ENCODE data around the gene OR3A3. TPM values are rescaled to one million over a fixed set of nuclear protein-coding genes. Genes with fewer than 3 reads are reported as not detected.
"Not testable (repeated sequence)": the region's sequence is repeated elsewhere in the genome, so short reads cannot be mapped to it uniquely, and the experiment has no call there.

The OR3A3 gene
- total RNA-seq (2014; rRNA removed; shearing (Covaris generic)) = not detected in 2 replicates

- DNase-seq (ENCODE audit: low spot score) = no peak
These were observed at the start of gene OR3A3 for GRCh38 chr17:3411070-3411469. OR3A3 (plus strand) TSS chr17:3411370.

- DNase-seq (ENCODE audit: low spot score) = not testable (repeated sequence)
These were observed 40.0 kb upstream of the OR3A3 start for GRCh38 chr17:3371167-3371566.

GRCh38 chr17:3378321-3378720 is 32.8 kb upstream of the OR3A3 start:
- no peak for DNase-seq (ENCODE audit: low spot score)

GRCh38 chr17:3381957-3382356 is 29.2 kb upstream of the OR3A3 start:
- DNase-seq (ENCODE audit: low spot score) = no peak

GRCh38 chr17:3385869-3386816 is 25.0 kb upstream of the OR3A3 start, which contains the start of gene OR3A2:
OR3A2 (minus strand) TSS chr17:3386308.
- no peak for DNase-seq (ENCODE audit: low spot score)

- no peak for DNase-seq (ENCODE audit: low spot score)
These were observed 21.4 kb upstream of the OR3A3 start for GRCh38 chr17:3389791-3390190.

- DNase-seq (ENCODE audit: low spot score) = not testable (repeated sequence)
These were observed 13.4 kb upstream of the OR3A3 start for GRCh38 chr17:3397801-3398200.

- no peak for DNase-seq (ENCODE audit: low spot score)
These were observed 12.9 kb upstream of the OR3A3 start, which contains the start of gene OR1E1 for GRCh38 chr17:3398310-3398709. OR1E1 (minus strand) TSS chr17:3398410; CDS start chr17:3398410, 0 bp downstream.

GRCh38 chr17:3400055-3400454 is 11.1 kb upstream of the OR3A3 start:
- DNase-seq (ENCODE audit: low spot score) = no peak

GRCh38 chr17:3401786-3402185 is 9.4 kb upstream of the OR3A3 start:
- no peak for DNase-seq (ENCODE audit: low spot score)

- not testable (repeated sequence) for DNase-seq (ENCODE audit: low spot score)
These were observed 7.3 kb upstream of the OR3A3 start for GRCh38 chr17:3403856-3404255.

- DNase-seq (ENCODE audit: low spot score) = not testable (repeated sequence)
These were observed 1.0 kb downstream of the OR3A3 start for GRCh38 chr17:3412216-3412615.

- DNase-seq (ENCODE audit: low spot score) = no peak
These were observed 4.4 kb downstream of the OR3A3 start for GRCh38 chr17:3415610-3416009.

- DNase-seq (ENCODE audit: low spot score) = no peak
These were observed 7.1 kb downstream of the OR3A3 start for GRCh38 chr17:3418222-3418621.

GRCh38 chr17:3433215-3433614 is 22.0 kb downstream of the OR3A3 start:
- DNase-seq (ENCODE audit: low spot score) = not testable (repeated sequence)

- DNase-seq (ENCODE audit: low spot score) = no peak
These were observed 22.6 kb downstream of the OR3A3 start, which contains the start of gene OR1E2 for GRCh38 chr17:3433741-3434140. OR1E2 (minus strand) TSS chr17:3433841; CDS start chr17:3433841, 0 bp downstream.

GRCh38 chr17:3438368-3438767 is 27.2 kb downstream of the OR3A3 start:
- DNase-seq (ENCODE audit: low spot score) = no peak

GRCh38 chr17:3440451-3440850 is 29.3 kb downstream of the OR3A3 start:
- DNase-seq (ENCODE audit: low spot score) = no peak

GRCh38 chr17:3447625-3448024 is 36.5 kb downstream of the OR3A3 start:
- DNase-seq (ENCODE audit: low spot score) = peak; percentile 2

GRCh38 chr17:3448059-3448665 is 37.0 kb downstream of the OR3A3 start:
- DNase-seq (ENCODE audit: low spot score) = no peak

- not testable (repeated sequence) for DNase-seq (ENCODE audit: low spot score)
These were observed 55.2 kb downstream of the OR3A3 start for GRCh38 chr17:3466355-3466754.

GRCh38 chr17:3469529-3469928 is 58.4 kb downstream of the OR3A3 start:
- DNase-seq (ENCODE audit: low spot score) = no peak
